NCI-H1436 (cell line): ENCODE data around the gene NDUFV3.
"Not testable (repeated sequence)": the region's sequence is repeated elsewhere in the genome, so short reads cannot be mapped to it uniquely, and the experiment has no call there.

Experiments used
- DNase-seq: peaks from one replicate; lab custom pipeline; 2025; lab: John Stamatoyannopoulos, UW

The NDUFV3 gene

DNA sequence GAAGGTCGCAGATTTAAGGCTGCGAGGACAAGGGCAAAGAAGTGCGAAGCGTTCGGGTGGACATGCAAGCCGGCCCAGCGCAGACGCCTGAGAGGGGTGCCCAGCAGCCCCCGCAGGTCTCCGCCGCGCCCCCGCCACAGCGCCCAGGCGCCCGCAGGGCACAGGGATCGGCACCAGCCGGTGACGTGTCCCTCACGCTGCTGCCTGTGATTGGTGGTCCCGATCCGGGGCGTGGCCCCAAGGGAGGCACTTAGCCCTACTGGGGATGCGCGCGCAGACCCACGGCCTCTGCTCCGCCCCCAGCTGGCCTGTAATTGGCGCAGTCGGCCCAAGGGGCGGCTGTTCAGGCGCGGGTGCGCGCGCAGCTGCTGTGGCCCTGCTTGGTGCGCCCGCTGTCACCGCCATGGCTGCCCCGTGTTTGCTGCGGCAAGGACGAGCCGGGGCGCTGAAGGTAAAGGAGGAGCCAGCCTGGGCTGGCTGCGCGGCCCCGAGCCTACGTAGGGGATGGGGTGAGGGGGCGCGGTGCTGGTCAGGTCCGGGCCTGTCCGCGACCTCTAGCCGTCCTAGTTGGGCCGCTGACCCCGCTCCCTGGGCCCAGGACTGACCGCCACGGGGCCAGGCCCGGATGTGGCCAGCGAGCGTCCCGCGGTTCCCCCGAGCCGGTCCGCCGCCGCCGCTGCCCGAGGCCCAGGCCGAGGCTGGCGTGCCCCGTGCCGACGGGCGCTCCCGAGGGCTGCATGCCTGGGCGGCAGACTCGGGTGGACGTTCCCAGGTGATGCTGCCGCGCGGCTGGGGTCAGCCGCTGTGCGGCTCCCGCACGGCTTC lies at the start of gene NDUFV3:
TSS of gene NDUFV3 (plus strand) at position 379 of the 825 bp plus-strand sequence. CDS start at position 404, 25 bp downstream.
- DNase-seq: peak; percentile 98

DNA sequence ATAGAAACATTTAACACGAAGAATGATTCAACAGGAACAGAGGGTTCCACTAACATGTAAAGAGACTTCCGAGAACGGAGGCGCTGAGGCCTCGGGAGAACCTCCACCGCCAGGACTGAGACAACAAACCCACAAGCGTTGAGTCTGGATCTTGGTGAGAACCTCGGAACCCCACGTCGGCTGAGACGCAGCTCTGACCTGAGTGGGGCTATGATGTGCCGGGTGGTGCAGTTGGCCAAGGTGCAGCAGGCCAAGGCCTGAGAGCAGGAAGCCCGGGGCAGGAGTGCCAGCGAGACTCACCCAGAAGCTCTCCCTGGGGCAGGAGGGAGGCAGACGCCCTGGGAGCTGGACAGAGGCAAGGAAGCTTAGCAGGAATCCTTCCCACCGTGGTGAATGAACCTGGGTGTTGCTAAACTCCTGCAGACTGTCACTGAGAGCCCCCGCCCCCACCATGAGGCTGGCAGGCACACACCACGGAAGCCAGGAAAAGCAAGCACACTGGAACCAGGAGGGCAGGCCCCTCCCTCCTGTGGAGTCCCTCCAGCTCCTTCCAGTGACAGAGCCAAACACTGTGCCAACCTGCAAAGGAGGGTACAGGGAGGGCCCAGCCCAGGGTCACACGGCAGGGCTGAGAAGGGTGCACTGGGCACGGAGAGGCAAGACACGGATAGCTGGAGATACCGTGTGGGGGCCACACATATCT lies 48.5 kb upstream of the NDUFV3 start:
- DNase-seq: no peak

DNA sequence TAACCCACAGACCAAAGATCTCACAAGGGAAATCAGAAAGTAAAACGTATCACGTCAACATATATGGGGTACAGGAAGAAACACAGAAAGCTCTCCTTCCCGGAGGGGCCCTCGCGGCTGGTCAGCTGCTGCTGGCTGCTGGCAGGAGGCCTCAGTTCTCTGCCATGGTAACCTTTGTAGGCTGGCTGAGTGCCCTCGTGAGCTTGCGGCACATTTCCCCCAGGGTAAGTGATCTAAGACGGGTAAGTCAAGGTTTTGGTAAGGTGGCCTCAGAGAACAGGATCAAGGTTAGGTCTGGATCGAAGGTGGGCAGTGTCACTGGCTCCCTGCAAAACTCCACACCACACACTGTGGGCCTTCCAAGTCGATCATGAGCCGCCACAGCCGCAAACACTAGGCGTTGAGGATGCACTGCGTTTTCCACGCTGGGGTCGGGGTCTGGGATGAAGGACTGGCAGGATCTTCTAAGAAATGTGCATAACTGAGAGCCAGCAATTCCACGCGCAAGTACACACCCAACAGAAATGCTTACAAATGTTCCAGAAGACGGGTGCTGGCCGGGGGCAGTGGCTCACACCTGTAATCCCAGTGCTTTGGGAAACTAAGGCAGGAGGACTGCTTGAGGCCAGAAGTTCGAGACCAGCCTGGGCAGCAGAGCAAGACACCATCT lies 47.7 kb upstream of the NDUFV3 start:
- no peak for DNase-seq

DNA sequence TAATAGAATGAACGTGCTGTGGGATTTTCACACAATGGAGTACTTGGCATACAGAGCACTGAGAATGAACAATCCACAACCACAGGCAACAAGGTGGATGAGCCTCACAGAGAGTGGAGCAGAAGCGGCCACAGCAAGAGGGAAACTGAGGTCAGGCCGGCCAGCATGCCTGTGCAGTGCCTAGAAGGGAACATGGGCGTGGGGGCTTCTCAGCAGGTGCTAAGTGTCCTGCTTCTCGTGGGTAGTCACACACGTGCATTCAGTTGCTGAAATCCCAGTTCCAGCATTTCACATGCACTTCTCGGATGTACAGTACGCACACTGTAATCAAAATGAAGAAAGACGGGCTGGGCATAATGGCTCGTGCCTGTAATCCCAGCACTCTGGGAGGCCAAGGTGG lies 46.9 kb upstream of the NDUFV3 start:
- no peak for DNase-seq

DNA sequence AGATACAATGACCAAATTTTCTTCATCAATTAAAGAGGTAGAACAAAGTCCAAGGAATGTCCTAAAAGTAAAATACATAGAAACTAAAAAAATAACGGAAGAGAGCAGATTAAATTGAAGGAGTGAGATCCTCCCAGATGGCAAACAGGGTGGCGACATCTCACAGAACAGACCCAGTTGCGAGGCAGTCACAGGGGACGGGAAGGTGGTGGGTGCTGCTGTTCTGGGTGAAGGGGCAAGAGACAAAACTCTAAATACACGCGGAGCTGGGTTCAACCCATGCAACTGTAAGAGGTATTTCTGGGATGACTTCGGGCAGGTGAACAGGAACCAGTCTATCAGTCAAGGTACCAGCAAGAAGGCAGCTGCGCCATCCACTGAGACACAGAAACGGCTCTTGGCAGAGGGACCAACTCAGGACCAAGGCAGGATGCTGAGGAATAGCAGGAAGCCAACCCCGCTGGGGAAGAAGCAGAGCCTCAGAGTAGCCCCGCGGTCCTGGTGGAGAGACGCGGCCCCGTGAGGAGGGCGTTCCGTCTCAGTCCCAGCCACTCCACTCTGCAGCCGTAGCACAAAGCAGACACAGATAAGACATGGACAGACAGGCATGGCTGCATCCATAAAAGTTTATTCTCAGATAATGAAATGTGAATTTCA lies 45.9 kb upstream of the NDUFV3 start:
- DNase-seq: no peak

DNA sequence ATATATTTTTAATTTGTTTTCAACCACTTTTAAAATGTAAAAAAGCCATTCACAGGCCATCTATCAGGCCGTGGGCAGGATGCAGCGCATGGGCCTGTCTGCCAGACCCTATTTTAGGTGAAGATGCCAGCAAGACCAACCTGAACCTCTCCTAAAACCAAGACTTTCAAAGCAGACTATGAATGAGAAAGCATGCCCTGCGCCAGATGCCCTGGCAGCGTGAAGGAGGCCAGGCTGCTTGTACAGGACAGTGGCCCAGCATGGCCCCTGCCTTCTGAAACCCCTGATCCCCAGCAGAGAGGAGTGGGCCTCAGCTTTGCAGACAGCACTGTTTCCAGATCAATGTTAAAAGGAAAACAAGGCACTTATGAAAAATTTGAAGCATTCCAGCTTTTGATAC lies 45.4 kb upstream of the NDUFV3 start:
- DNase-seq: no peak

DNA sequence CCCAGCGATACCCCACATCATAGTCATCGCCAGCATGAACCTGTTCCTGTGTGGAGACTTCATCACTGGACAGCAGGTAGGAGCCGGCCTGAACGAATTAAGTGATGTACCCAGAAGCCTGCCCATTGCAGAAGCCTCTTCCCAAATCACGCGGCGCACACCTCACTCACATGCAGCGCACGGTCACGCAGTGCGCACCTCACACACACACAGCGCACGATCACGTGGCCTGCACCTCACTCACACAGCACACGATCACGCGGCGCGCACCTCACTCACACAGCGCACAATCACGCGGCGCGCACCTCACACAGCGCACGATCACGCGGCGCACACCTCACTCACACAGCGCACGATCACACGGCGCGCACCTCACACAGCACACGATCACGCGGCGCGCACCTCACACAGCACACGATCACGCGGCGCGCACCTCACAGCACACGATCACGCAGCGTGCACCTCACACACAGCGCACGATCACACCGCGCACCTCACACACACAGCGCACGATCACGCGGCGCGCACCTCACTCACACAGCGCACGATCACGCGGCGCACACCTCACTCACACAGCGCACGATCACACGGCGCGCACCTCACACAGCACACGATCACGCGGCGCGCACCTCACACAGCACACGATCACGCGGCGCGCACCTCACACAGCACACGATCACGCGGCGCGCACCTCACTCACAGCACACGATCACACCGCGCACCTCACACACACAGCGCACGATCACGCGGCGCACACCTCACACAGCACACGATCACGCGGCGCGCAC lies 44.8 kb upstream of the NDUFV3 start:
- not testable (repeated sequence) for DNase-seq

DNA sequence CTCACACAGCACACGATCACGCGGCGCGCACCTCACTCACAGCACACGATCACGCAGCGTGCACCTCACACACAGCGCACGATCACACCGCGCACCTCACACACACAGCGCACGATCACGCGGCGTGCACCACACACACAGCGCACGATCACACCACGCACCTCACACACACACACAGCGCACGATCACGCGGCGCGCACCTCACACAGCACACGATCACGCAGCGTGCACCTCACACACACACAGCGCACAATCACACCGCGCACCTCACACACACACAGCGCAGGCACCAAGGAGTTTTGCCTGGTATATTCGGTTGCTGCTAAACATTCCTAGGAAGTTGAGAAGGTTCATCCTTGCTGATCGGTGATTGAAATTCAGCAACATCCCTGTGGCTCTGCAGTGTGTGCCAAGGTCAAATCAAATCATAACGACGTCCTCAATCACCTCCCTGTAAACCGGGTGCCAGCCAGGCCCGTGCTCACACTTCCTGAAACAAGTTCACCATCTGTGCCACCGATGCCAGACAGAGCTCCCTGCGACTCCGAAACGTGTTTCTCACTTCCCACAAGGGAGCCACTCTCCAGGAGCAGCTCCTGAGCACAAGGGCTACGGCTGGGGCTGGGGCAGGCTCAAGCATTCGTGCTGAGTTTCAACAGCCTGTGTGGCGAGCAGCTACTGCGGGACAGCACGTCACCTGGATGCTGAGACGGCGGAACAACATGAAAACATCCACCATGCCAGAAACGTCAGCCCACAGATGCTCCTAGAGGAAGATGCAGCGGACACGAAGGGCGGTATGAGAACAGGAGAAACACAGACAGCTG lies 44.0 kb upstream of the NDUFV3 start:
- DNase-seq: no peak

DNA sequence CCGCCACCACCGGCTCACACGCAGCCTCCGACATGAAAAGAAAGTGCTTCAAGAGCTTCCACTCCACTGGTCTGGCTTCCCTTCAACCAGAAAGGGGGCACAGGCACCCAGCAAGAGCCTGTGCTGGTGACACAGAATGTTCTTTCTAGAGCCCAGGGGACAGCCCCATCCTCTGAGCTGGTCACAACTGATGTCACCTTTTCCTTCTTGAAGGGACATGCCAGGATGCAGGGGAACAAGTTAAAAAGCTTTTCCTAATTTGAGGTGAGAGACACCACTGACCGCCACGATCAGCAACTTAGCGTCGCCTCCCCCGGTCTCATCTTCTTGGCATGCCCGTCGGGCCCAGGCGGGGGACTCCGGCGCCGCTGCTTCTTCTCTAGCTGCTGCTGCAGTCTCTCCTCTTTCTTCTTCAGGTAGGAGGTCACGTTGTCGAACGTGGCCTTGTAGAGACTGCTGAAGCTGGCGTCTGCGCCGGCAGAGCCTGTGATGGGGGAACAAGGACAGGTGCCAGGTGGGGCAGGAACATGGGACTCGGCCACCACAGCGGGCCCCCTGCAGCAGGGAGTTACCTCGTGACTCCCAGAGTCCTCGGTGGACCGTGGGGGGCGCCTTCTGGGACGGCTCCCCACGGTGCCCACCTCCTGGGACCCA lies 43.2 kb upstream of the NDUFV3 start:
- DNase-seq: no peak

DNA sequence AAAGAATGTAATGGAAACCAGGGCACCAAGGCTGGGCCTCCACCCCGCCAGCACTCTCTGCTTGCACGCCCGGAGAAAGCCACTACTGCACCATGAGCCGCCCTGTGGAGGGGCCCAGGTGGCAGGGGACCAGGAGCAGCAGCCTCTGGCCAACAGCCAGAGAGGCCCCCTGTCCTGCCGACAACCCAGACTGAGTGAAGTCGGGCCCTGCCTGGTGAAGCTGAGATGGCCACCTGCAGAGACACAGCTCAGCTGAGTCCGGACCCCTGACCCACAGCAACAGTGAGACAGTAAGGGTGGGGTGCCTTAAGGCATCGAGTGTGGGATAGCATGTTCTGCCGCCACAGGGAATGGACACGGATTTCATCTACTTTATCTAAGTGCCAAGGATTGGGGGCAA lies 42.6 kb upstream of the NDUFV3 start:
- DNase-seq: no peak

DNA sequence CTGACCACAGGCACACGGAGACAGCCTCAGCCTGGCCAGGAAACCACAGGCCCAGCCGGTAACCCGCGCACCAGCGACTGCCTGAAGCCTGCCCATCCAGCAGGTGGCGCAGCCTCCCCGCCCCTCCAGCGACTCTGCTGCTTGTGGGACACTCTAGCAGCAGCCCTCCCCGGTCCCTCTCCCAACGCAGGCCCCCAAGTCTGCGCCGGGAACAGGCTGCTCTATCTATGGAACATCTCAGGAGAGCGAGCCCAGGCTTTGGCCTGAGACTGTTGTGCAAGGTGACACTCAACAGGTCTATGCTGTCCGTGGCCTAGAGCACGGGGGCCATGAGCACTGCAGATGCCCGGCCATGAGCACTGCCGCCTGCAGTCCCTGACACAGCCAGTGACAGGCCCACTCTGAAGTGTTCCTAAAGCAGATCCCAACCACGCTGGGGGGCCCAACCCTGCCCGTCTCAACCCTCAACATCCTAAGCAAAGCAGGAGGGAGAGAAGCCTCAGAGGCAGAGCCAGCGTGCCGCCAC lies 42.2 kb upstream of the NDUFV3 start:
- DNase-seq: no peak

DNA sequence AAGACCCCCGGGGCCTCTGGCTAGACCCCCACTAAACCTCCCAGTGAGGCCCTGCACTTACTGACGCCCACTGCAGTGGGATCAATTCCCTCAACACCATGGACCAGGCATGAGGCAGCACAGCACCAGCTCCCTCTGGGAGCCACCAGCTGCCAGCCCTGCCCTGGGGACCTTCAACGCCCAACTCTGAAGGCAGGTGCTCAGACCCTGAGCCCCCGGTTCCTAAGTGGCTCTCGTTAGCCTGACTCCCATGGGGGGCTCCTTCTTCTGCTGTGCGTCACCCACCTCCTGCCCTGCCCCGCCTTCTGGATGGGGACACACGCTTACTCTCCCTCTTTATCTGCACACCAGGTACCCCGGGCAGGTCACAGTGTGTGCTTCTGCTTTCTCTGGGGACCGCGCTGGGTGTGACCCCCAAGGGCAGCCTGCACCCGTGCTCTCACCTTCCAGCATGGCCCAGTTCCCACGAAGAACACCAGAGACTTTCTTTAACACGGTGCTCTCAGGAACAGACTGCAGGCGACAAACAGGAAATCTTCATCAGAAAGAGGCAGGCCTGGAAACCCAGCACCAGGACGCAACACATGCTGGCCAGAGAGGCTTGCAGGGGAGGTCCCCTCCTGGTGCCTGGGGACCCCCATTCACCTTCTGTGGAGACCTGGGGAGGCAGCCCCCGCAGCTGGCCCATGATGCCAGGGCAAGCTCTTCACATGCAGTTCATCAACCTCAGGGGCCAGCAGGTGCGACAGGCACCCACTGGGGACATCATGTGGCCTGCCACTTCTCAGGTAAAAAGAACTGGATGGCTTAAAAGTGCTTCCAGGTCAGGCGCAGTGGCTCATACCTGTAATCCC lies 41.1 kb upstream of the NDUFV3 start:
- DNase-seq: peak; percentile 95

DNA sequence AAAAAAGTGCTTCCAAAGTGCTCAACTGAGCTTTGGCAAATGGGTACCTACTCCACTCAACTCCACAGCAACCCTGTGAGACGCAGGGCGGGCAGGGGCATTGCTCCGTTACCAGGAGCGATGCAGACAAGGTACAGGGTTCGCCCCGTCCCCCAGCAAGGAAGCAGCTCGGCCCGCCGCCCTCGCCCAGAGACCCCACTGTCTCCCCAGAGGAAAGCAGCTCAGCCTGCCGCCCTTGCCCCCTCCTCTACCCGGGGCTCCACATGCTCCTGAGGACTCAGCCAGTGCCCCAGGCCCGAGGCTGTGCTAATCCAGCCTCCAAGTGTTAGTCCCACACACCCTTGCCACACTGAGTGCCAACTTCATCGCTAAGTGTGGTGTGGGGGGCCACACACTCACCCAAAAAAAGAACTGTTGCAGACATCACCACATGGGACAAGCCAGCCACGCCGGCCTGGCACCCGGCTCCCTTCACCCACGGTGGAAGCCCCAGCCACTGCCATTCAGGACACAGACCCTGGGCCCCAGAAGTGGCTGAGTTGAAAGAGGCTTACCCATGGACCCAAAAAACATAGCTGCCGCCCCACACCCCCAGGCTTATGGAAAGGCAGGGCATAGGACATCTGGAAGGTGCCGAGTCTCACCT lies 40.1 kb upstream of the NDUFV3 start:
- no peak for DNase-seq

DNA sequence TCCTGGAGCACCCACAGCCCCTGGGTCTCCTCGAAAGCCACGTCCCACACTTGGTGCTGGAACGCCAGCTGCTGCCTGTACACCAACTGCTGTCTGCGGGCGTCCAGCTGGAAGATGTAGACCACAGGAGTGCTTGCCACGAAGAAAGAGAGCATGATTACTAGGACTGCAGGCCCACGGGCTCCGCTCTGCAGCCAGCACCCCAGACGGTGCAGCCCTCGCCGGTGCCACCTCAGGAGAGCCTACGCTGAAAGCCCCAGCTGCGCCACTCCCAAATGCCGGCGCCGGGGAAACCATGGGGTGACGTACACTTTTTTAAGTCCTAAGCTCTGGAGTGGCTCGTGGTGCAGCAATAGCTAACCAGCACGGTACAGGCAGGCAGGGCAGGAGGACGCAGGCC lies 39.5 kb upstream of the NDUFV3 start:
- DNase-seq: no peak

DNA sequence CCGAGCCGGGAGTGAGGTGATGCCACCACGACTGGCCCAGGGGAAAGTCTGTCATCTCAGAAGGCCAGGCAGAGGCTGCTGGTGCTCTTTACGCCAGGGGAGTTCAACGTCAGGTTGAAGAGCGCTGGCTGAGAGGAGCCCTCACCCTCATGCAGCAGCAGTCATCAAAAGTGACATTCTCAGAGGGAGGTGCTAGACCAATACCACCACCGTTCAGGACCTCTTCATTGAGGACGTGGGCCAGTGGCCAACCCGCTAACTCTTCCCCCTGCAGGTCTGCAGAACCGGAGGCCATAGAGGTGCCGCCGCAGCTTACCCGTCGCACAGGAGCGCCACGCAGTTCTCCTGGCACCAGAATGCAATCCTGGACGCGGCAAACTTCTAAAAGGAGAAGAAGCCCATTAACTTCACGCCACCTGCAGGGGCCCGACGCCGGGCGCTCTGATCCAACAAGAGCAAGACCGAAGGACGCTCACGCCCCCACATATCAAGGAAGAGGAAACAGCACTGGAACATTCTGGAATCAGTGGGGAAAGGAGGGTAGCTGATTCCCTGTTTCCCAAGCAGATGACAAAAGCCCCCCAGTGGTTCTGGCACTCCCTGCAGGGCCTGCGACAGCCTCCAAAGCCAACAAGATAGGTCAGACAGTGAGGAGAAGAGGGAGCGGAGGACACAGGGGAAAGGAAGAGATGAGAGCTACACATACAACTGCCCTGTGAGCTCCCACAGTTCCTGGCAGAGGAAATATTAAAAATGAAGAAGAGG lies 38.7 kb upstream of the NDUFV3 start:
- DNase-seq: no peak

DNA sequence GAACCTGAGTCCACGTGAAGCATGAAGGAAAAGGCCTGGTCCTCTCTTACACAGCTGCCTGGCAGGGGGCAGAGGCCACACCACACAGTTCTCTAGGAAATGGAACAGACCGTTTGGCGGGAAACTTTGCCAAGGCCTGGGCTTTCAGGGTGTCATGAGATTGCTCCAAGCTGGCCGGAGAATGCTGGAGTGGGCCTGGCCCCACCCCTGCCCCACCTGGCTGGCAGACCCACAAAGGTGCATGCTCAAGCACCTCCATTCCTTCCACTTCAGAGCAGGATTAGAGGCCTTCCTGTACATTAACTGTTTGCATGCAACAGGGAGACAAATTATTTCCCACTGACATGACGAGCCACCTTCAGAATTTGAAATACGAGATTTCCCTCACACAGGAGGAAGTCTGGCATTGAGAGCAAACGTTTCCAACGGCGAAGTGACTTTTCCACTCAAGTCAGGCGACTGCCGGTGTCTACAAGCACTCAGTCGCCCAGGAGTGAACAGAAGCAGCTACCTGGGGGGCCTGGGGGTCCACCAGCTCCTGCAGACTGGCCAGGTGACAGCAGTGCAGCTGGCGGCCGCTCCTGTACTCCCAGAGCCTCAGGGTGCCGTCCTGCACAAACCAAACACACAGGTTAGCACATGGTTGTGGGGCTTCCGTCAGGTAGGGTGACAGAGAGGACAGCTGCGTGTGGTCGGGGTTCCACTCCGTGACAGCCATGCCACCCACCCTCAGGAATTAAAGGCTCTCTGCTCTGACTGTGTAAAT lies 37.8 kb upstream of the NDUFV3 start:
- DNase-seq: no peak

DNA sequence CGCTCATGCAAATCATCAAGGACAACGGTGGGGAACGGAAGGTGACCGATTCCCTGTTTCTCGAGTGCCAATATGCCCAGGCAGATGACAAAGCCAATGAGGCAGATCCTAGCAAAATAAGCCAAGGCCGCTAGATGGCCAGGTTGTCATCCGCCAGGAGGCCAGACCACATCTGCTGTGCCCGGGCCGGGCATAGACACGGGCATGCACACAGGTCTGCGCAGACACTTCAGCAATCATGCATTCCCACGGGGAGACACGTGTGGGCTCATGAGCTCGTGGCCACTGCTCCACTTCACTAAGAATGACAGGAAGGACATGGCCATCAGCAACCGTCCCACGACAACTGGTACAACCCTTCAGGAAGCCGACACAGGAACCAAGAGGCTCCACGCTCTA lies 37.2 kb upstream of the NDUFV3 start:
- no peak for DNase-seq
